OCI-LY3 (cell line): ENCODE measurements around the gene SH3PXD2B.

Source experiments
- H2AFZ ChIP-seq: fragments of 200-600, 300-600 bp; shearing (Covaris generic); 2 replicates; pipeline ENCODE4 v1.6.0; 2014; ENCODE audit warnings: antibody characterized with exemption, low read depth, low read length
- H3K27ac ChIP-seq: fragments of 200-600, 300-600 bp; sonication (generic); 2 replicates; pipeline ENCODE4 v1.5.1; 2014; ENCODE audit warnings: mild to moderate bottlenecking, low read length, moderate library complexity, mixed read lengths
- H3K27me3 ChIP-seq: fragments of 200-600, 300-600 bp; sonication (generic); 2 replicates; pipeline ENCODE4 v1.6.1; 2014; ENCODE audit warnings: low read depth, low read length, mixed read lengths
- H3K36me3 ChIP-seq: fragments of 200-600, 300-600 bp; sonication (generic); replicated peaks from 2 replicates; pipeline ENCODE3; 2014; ENCODE audit warnings: low read depth, low read length, mixed read lengths
- H3K4me1 ChIP-seq: fragments of 300-600, 200-600 bp; sonication (generic); 2 replicates; pipeline ENCODE4 v1.6.1; 2014; ENCODE audit warnings: low read length, mixed read lengths
- H3K4me2 ChIP-seq: fragments of 200-600, 300-600 bp; sonication (generic); 2 replicates; pipeline ENCODE4 v1.6.1; 2014; ENCODE audit warnings: low read length, mixed read lengths
- H3K4me3 ChIP-seq: fragments of 300-600, 200-600 bp; sonication (generic); 2 replicates; pipeline ENCODE4 v1.5.1; 2014; ENCODE audit warnings: antibody characterized with exemption, mild to moderate bottlenecking, low read length, moderate library complexity
- H3K79me2 ChIP-seq: fragments of 300-600, 200-600 bp; shearing (Covaris generic); 2 replicates; pipeline ENCODE4 v1.6.1; 2014; ENCODE audit warnings: mild to moderate bottlenecking, low read length, mixed read lengths
- H3K9ac ChIP-seq: fragments of 300-600, 200-600 bp; shearing (Covaris generic); 2 replicates; pipeline ENCODE4 v1.6.0; 2014; ENCODE audit warnings: mild to moderate bottlenecking, low read length, moderate library complexity
- H3K9me3 ChIP-seq: fragments of 200-600, 300-600 bp; shearing (Covaris generic); 2 replicates; pipeline ENCODE4 v1.6.1; 2014; ENCODE audit warnings: low read length, mixed read lengths; ENCODE audit not compliant: insufficient read depth
- H4K20me1 ChIP-seq: fragments of 200-600, 300-600 bp; sonication (generic); 2 replicates; pipeline ENCODE4 v1.6.1; 2016; ENCODE audit warnings: low read length, mixed read lengths; ENCODE audit not compliant: insufficient read depth
- CTCF ChIP-seq: fragments of 200-600, 300-600 bp; sonication (generic); IDR thresholded peaks from 2 replicates; pipeline ENCODE4 v1.5.1; 2014; ENCODE audit warnings: antibody characterized with exemption, low read length, low read depth
- EZH2phosphoT487 ChIP-seq: fragments of 200-600 bp; shearing (Covaris generic); IDR thresholded peaks from 2 replicates; pipeline ENCODE4 v1.6.1; 2018; ENCODE audit warnings: antibody characterized with exemption, mixed run types, low read depth

Gene SH3PXD2B

GRCh38 chr5:172433071-172433470 lies 21.3 kb downstream of the SH3PXD2B start:
- Histone ChIP-seq H3K4me3 (no peak overlapping the region), H3K4me1 (no peaks in the 10 kb centered on the region), H3K9me3 (no peaks in the 10 kb centered on the region), H3K27ac (no peak overlapping the region), H3K27me3 (peaks cover 15% of the 10 kb centered on the region), H4K20me1 (no peaks in the 10 kb centered on the region), H3K9ac (no peak overlapping the region), H2AFZ (no peak overlapping the region), H3K79me2 (no peaks in the 10 kb centered on the region), H3K4me2 (no peak overlapping the region), H3K36me3 (no peaks in the 10 kb centered on the region)
- TF ChIP-seq CTCF = no peak
- no peak for TF ChIP-seq EZH2phosphoT487

- no peaks in the 10 kb centered on the region for H4K20me1 ChIP-seq
- no peak overlapping the region for H2AFZ ChIP-seq
- H3K27ac ChIP-seq = no peak overlapping the region
- no peaks in the 10 kb centered on the region for H3K9me3 ChIP-seq
- H3K79me2 ChIP-seq = no peaks in the 10 kb centered on the region
- H3K4me3 ChIP-seq = no peak overlapping the region
- H3K4me2 ChIP-seq = no peak overlapping the region
- no peak for TF ChIP-seq EZH2phosphoT487
- TF ChIP-seq CTCF = no peak
- peaks cover 30% of the 10 kb centered on the region for H3K27me3 ChIP-seq
- H3K9ac ChIP-seq = no peak overlapping the region
- H3K4me1 ChIP-seq = no peaks in the 10 kb centered on the region
- no peaks in the 10 kb centered on the region for H3K36me3 ChIP-seq
Observed at GRCh38 chr5:172430354-172430753, 24.0 kb downstream of the SH3PXD2B start.

DNA sequence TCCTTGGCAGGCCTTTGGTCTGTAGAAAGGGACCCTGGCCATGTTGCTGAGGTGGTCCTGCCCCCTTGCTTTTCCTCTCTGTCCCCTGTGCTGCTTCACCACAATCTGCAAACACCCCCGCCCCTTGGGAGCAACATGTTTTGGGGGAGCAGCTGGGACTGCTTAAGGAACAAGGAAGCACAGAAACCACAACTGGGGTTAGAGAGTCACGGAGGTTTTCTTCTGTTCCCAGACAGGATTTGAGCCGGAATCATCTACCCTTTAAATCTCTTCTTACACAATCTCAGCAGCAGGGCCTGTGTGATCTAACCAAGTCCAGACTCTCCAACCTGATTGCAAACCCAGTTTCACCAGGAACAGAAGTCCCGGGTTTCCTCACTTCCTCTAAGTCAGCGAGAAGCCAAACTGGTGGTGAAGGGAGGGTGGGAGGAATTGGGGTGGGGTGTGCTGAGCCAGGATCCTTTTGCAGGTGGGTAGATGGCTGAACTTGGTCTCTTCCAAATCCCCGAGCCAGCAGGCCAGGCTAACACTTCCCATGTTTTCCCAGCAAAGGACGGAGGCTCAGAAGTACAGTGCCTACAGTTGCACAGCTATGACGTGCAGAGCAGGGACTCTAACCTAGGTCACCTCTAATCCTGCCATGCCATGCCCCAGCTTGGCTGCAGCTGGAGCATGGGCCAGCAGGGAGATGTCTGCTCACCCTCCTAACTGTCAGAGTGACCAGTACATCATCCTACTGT lies 25.0 kb downstream of the SH3PXD2B start:
- no peak overlapping the region for H3K4me2 ChIP-seq
- no peaks in the 10 kb centered on the region for H4K20me1 ChIP-seq
- H3K36me3 ChIP-seq = no peaks in the 10 kb centered on the region
- H3K27me3 ChIP-seq = peaks cover 35% of the 10 kb centered on the region
- H3K4me1 ChIP-seq = no peaks in the 10 kb centered on the region
- no peak for TF ChIP-seq EZH2phosphoT487
- no peak for TF ChIP-seq CTCF
- H3K4me3 ChIP-seq = no peak overlapping the region
- no peaks in the 10 kb centered on the region for H3K79me2 ChIP-seq
- H3K27ac ChIP-seq = no peak overlapping the region
- H2AFZ ChIP-seq = no peak overlapping the region
- no peak overlapping the region for H3K9ac ChIP-seq
- no peaks in the 10 kb centered on the region for H3K9me3 ChIP-seq

DNA sequence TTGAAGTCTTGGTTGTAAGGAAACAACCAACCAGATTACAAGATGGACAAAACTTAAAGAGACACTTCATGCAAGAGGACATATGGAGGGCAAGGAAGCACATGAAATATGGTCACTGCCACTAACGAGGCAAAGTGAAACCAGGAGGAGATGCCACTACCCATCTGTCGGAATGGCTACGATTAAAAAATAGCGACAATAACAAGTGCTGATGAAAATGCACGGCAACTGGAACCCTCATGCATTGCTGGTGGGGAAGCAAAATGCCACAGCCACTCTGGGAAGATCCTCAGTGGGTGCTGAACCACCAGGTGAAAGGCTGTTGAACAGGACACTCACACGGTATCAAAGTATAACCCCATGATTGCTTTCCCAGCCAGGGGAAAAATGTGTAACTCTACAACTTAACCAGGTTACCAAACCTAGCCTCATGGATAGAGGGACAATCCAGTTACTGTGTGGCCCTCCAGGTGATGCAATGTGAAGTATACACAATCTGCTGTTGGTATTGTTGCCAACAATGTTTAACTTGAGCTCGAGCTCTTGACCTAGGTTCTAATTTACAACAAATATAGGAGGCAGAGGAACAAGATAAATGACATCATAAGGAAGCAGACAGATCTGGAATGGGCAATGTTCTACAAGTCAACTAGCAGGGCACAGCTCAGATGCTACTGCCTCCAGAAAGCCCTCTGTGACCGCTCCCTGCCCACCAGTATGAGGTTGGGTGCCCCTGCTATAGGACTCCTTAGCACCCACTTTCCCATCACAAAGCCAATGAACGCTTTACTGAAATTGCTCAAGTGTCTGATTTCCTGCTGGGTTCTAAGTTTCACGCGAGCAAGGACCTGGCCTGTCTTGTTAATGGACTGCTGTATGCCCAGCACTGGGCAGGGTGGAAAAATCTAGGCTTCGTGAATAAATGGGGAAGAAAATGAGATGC lies 25.8 kb downstream of the SH3PXD2B start:
- no peak overlapping the region for H3K4me3 ChIP-seq
- TF ChIP-seq CTCF (no peak), EZH2phosphoT487 (no peak)
- peaks cover 36% of the 10 kb centered on the region for H3K27me3 ChIP-seq
- no peaks in the 10 kb centered on the region for H4K20me1 ChIP-seq
- no peaks in the 10 kb centered on the region for H3K9me3 ChIP-seq
- no peaks in the 10 kb centered on the region for H3K79me2 ChIP-seq
- H3K4me1 ChIP-seq = no peaks in the 10 kb centered on the region
- no peak overlapping the region for H3K9ac ChIP-seq
- no peak overlapping the region for H2AFZ ChIP-seq
- H3K27ac ChIP-seq = no peak overlapping the region
- H3K4me2 ChIP-seq = no peak overlapping the region
- no peaks in the 10 kb centered on the region for H3K36me3 ChIP-seq
